Mesendoderm (in vitro differentiated cells): ENCODE data around the gene SCIN.
"Not testable (repeated sequence)": the region's sequence is repeated elsewhere in the genome, so short reads cannot be mapped to it uniquely, and the experiment has no call there.

Source experiments
- DNase-seq: peaks from one replicate; pipeline ENCODE4 v3.0.0; 2013
- H2AK5ac ChIP-seq: 2 replicates; pipeline ENCODE4 v1.6.1; 2013; ENCODE audit warnings: low read length, inconsistent platforms
- H2BK120ac ChIP-seq: 2 replicates; pipeline ENCODE4 v1.6.1; 2013; ENCODE audit warnings: low read depth, mild to moderate bottlenecking, low read length, moderate library complexity, mixed read lengths
- H2BK15ac ChIP-seq: replicated peaks from 2 replicates; pipeline ENCODE4 v1.6.1; 2013; ENCODE audit warnings: low read depth, mild to moderate bottlenecking, moderate library complexity
- H2BK5ac ChIP-seq: 2 replicates; pipeline ENCODE4 v1.6.1; 2013; ENCODE audit warnings: low read length, inconsistent platforms
- H3K18ac ChIP-seq: 2 replicates; pipeline ENCODE4 v1.6.1; 2013; ENCODE audit warnings: mild to moderate bottlenecking, low read length, mixed read lengths
- H3K23ac ChIP-seq: one replicate; pipeline ENCODE4 v1.6.1; 2013; ENCODE audit warnings: low read length
- H3K27ac ChIP-seq: 2 replicates; pipeline ENCODE4 v1.5.1; 2013; ENCODE audit warnings: low read depth, mild to moderate bottlenecking, inconsistent platforms, low read length, moderate library complexity
- H3K27me3 ChIP-seq: 2 replicates; pipeline ENCODE4 v1.6.1; 2013; ENCODE audit warnings: low read length, control low read depth, mild to moderate bottlenecking, inconsistent platforms; ENCODE audit not compliant: insufficient read depth, poor library complexity
- H3K36me3 ChIP-seq: 2 replicates; pipeline ENCODE4 v1.6.1; 2013; ENCODE audit warnings: low read length, inconsistent platforms; ENCODE audit not compliant: control insufficient read depth, insufficient read depth
- H3K4ac ChIP-seq: one replicate; pipeline ENCODE4 v1.6.1; 2013; ENCODE audit warnings: low read depth, mild to moderate bottlenecking, low read length, moderate library complexity
- H3K4me1 ChIP-seq: 2 replicates; pipeline ENCODE4 v1.6.1; 2013; ENCODE audit warnings: low read depth, low read length, inconsistent platforms; ENCODE audit not compliant: control insufficient read depth
- H3K4me2 ChIP-seq: 2 replicates; pipeline ENCODE4 v1.6.1; 2013; ENCODE audit warnings: low read length
- H3K4me3 ChIP-seq: 2 replicates; pipeline ENCODE4 v1.5.1; 2013; ENCODE audit warnings: mild to moderate bottlenecking, low read length
- H3K56ac ChIP-seq: one replicate; pipeline ENCODE4 v1.6.1; 2013; ENCODE audit warnings: low read length
- H3K79me1 ChIP-seq: 2 replicates; pipeline ENCODE4 v1.6.1; 2013; ENCODE audit warnings: low read length, inconsistent platforms
- H3K79me2 ChIP-seq: 2 replicates; pipeline ENCODE4 v1.6.1; 2013; ENCODE audit warnings: mild to moderate bottlenecking, low read length; ENCODE audit not compliant: control insufficient read depth, insufficient read depth
- H3K9ac ChIP-seq: 2 replicates; pipeline ENCODE4 v1.6.1; 2013; ENCODE audit warnings: low read length, inconsistent platforms
- H4K5ac ChIP-seq: one replicate; pipeline ENCODE4 v1.6.1; 2013; ENCODE audit warnings: low read length
- H4K8ac ChIP-seq: one replicate; pipeline ENCODE4 v1.6.1; 2013; ENCODE audit warnings: low read depth, mild to moderate bottlenecking, control low read depth, low read length, moderate library complexity
- WGBS: extraction: QIAGEN DNeasy Blood & Tissue Kit; methylation state at CpG from one replicate; pipeline ENCODE4 v1.1.7; 2013; ENCODE audit warnings: low lambda C conversion rate, missing lambda C conversion rate; ENCODE audit not compliant: insufficient coverage; ENCODE audit errors: extremely low coverage; 5-methylcytosine and 5-hydroxymethylcytosine counted together

The SCIN gene

GRCh38 chr7:12686891-12687717 is 116.6 kb downstream of the SCIN start, which contains the start of gene ARL4A:
Gene ARL4A, plus strand, starts transcription at chr7:12687633. Its CDS starts 622 bp downstream, at chr7:12688255.
- Histone ChIP-seq H3K23ac (no peak within 1 kb of the TSS), H3K79me2 (peaks cover 10% of the 10 kb centered on the region)

GRCh38 chr7:12687718-12688171 is 117.2 kb downstream of the SCIN start:
- Histone ChIP-seq H4K8ac (no peak overlapping the region), H3K4me2 (peak overlapping the region; percentile 47), H4K5ac (no peak overlapping the region), H2BK5ac (no peak overlapping the region), H3K36me3 (no peaks in the 10 kb centered on the region), H3K27me3 (no peaks in the 10 kb centered on the region), H3K4me3 (peak overlapping the region; percentile 80), H3K4ac (no peak overlapping the region), H3K23ac (no peak overlapping the region), H2BK120ac (no peak overlapping the region), H3K56ac (peak overlapping the region; percentile 66), H2AK5ac (no peak overlapping the region), H2BK15ac (no peak overlapping the region), H3K79me2 (peaks cover 10% of the 10 kb centered on the region), H3K4me1 (no peaks in the 10 kb centered on the region), H3K18ac (no peak overlapping the region), H3K9ac (peak overlapping the region; percentile 66), H3K27ac (no peak overlapping the region), H3K79me1 (no peaks in the 10 kb centered on the region)
- DNase-seq = no peak
- no CpG with 5 or more reads among the region's 12 CpGs for WGBS

More at GRCh38 chr7:12686891-12687717, 116.6 kb downstream of the SCIN start, which contains the start of gene ARL4A:
- peak within 1 kb of the TSS; percentile 80 for H3K4me3 ChIP-seq
- peak within 1 kb of the TSS; percentile 47 for H3K4me2 ChIP-seq
- H2BK15ac ChIP-seq = no peak within 1 kb of the TSS
- H3K36me3 ChIP-seq = no peaks in the 10 kb centered on the region
- peak within 1 kb of the TSS; percentile 77 for H3K27ac ChIP-seq
- H3K18ac ChIP-seq = peak within 1 kb of the TSS; percentile 29
- H3K56ac ChIP-seq = peak within 1 kb of the TSS; percentile 82
- no peak within 1 kb of the TSS for H4K8ac ChIP-seq
- H3K4ac ChIP-seq = peak within 1 kb of the TSS; percentile 64
- H4K5ac ChIP-seq = no peak within 1 kb of the TSS
- peak; percentile 98 for DNase-seq
- H3K79me1 ChIP-seq = no peaks in the 10 kb centered on the region
- no peak within 1 kb of the TSS for H2AK5ac ChIP-seq
- H3K4me1 ChIP-seq = no peaks in the 10 kb centered on the region
- H3K27me3 ChIP-seq = no peaks in the 10 kb centered on the region
- WGBS = no CpG with 5 or more reads among the region's 73 CpGs
- peak within 1 kb of the TSS; percentile 71 for H3K9ac ChIP-seq
- H2BK120ac ChIP-seq = no peak within 1 kb of the TSS
- H2BK5ac ChIP-seq = no peak within 1 kb of the TSS

DNA sequence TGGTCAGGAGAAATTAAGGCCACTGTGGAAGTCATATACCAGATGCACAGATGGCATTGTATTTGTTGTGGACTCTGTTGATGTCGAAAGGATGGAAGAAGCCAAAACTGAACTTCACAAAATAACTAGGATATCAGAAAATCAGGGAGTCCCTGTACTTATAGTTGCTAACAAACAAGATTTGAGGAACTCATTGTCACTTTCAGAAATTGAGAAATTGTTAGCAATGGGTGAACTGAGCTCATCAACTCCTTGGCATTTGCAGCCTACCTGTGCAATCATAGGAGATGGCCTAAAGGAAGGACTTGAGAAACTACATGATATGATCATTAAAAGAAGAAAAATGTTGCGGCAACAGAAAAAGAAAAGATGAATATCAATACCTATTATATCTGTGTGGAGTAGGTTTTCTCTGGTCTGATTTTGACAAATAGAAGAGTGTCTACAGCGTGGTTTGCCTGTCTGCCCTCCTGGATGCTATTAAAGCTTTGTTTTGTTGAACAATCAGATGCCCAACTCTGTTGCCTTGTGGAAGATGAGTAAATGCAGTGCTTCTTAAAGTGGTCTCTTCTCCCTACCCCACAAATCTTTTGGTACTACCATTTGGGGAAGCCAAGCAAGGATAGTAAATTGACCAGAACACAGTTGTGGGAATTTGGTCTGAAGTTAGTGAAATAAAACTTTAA is 118.1 kb downstream of the SCIN start:
- not testable (repeated sequence) for H3K4me1 ChIP-seq, H3K4me2 ChIP-seq, H4K5ac ChIP-seq, H2BK5ac ChIP-seq, H3K27me3 ChIP-seq, H3K27ac ChIP-seq, H3K23ac ChIP-seq, H3K79me1 ChIP-seq, H2BK15ac ChIP-seq, H3K79me2 ChIP-seq, H3K4me3 ChIP-seq, H3K56ac ChIP-seq, H2BK120ac ChIP-seq, H3K18ac ChIP-seq, H4K8ac ChIP-seq, H3K36me3 ChIP-seq, H3K9ac ChIP-seq, H2AK5ac ChIP-seq, DNase-seq, H3K4ac ChIP-seq
- WGBS = no CpG with 5 or more reads among the region's 3 CpGs

- Histone ChIP-seq H3K4me2 (no peak overlapping the region), H2BK15ac (no peak overlapping the region), H3K79me1 (no peaks in the 10 kb centered on the region), H2BK120ac (no peak overlapping the region), H2AK5ac (no peak overlapping the region), H3K56ac (no peak overlapping the region), H3K79me2 (peaks cover 10% of the 10 kb centered on the region), H3K18ac (no peak overlapping the region), H3K36me3 (no peaks in the 10 kb centered on the region), H3K27me3 (no peaks in the 10 kb centered on the region), H3K4me3 (no peak overlapping the region), H4K8ac (no peak overlapping the region), H3K27ac (no peak overlapping the region), H3K23ac (no peak overlapping the region), H3K4me1 (no peaks in the 10 kb centered on the region), H3K4ac (no peak overlapping the region), H4K5ac (no peak overlapping the region), H3K9ac (no peak overlapping the region), H2BK5ac (no peak overlapping the region)
- DNase-seq = no peak
- no CpG with 5 or more reads among the region's 2 CpGs for WGBS
Measured at GRCh38 chr7:12689451-12689850, 118.9 kb downstream of the SCIN start.

DNA sequence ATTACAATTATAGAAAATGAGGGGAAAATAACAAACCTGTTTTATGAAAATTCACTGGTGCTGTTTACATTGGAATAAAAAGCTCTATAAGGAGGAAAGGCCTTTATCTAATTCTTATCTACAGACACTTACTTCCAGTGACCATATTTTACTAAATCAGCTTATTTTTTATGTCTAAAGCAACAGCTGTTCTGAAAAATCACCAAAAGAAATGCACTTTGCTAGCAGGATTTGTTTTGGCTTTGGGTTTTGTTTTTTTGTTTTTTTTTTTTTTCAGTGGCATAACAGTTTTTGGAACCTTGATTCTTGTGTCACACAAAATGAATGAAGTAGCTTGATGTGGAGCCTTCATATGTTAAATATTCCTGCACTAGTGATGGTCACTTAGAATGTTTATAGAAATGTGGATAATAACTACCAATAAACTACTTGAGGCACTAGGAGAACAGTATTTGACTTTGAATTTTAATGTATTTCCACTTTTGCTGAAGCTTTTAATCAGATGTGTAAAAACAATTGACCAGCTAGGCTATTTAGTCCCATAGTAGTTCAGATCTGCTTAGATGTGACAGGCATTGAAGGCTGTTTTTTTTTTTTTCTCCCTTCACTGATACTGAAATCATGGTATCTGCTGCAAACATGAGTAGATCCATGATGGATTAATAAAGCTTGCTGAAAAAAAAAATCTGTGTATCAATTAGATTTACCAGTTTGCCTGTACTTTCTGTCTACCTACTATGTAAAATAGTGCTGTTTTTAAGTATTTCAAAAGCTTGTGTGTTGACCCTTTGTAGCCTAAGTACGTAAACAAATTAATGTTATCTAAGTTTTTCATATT is 119.7 kb downstream of the SCIN start:
- WGBS = no CpG with 5 or more reads among the region's 1 CpG
- H3K56ac ChIP-seq = no peak overlapping the region
- H4K5ac ChIP-seq = no peak overlapping the region
- no peak overlapping the region for H3K23ac ChIP-seq
- H3K79me1 ChIP-seq = no peaks in the 10 kb centered on the region
- no peak overlapping the region for H2BK120ac ChIP-seq
- no peak overlapping the region for H3K18ac ChIP-seq
- no peak overlapping the region for H3K27ac ChIP-seq
- H3K27me3 ChIP-seq = no peaks in the 10 kb centered on the region
- H3K4ac ChIP-seq = no peak overlapping the region
- H3K79me2 ChIP-seq = peaks cover 10% of the 10 kb centered on the region
- H4K8ac ChIP-seq = no peak overlapping the region
- no peak overlapping the region for H3K4me2 ChIP-seq
- no peaks in the 10 kb centered on the region for H3K4me1 ChIP-seq
- no peak for DNase-seq
- no peak overlapping the region for H2BK15ac ChIP-seq
- no peaks in the 10 kb centered on the region for H3K36me3 ChIP-seq
- H2AK5ac ChIP-seq = no peak overlapping the region
- H3K9ac ChIP-seq = no peak overlapping the region
- H2BK5ac ChIP-seq = no peak overlapping the region
- no peak overlapping the region for H3K4me3 ChIP-seq
